ENCODE measurements around the gene CAPN11.

The CAPN11 gene

DNA sequence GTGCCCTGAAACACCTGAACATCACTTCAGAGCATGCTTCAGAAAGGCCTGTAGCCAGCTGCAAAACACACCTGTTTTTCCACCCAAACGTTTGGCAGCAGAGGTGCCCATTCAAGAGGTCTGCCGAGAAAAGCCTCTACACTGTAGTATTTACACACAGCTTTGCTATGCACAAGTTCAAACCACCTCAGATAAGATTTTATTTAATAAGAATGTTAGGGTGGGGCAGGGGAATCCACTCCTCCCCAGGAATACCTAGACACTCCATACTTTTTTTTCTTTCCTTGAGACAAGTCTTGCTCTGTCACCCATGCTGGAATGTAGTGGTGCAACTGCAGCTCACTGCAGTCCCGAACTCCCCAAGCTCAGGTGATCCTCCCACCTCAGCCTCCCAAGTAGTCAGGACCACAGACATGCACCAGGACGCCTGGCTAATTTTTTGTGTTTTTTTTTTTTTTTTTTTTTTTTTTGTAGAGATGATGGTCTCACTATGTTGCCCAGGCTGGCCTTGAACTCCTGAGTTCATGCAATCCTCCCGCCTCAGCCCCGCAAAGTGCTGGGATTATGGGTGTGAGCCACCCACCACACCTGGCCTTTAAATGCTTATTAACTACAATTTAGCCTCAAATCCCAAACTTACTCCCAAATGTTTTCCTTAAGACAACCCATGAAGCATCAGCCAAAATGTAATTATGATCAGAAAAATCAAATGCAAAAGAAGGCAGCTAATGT is 41.1 kb upstream of the CAPN11 start:
- no peak overlapping the region for H4K8ac ChIP-seq (ENCODE audit: low read depth, low read length)
- DNase-seq, result peak; percentile 86 to 90
- H3K27ac ChIP-seq (ENCODE audit: low read depth, low read length), result no peak overlapping the region
- no peak overlapping the region for H3K4me3 ChIP-seq (ENCODE audit: low read depth, low read length)
- H2AK5ac ChIP-seq (ENCODE audit: low read length), result no peak overlapping the region
- H4K12ac ChIP-seq (ENCODE audit: low read depth, low read length), result no peak overlapping the region
- peaks cover 18 to 19% of the 10 kb centered on the region in 2 experiments for H3K4me1 ChIP-seq (ENCODE audit: control insufficient read depth in 1 of 2, insufficient read depth in 2 of 2, low read length in 2 of 2)
- H2BK5ac ChIP-seq (ENCODE audit: low read depth, low read length, poor library complexity), result no peak overlapping the region
- H4K91ac ChIP-seq (ENCODE audit: low read depth, low read length), result no peak overlapping the region
- no peaks in the 10 kb centered on the region for H3K27me3 ChIP-seq (ENCODE audit: insufficient read depth, low read length)
- WGBS (ENCODE audit: extremely low coverage, insufficient coverage, insufficient read length), result no CpG with 5 or more reads among the region's 6 CpGs
- no peak overlapping the region for H3K4me2 ChIP-seq (ENCODE audit: low read length)
- peaks cover 8 to 14% of the 10 kb centered on the region in 2 experiments for H3K36me3 ChIP-seq (ENCODE audit: control insufficient read depth in 1 of 2, insufficient read depth in 2 of 2, low read length in 2 of 2)
- H3K79me2 ChIP-seq (ENCODE audit: control insufficient read depth, insufficient read depth, low read length, poor library complexity), result peaks cover 11% of the 10 kb centered on the region
- H3K79me1 ChIP-seq (ENCODE audit: low read length), result no peaks in the 10 kb centered on the region
- H2BK120ac ChIP-seq (ENCODE audit: insufficient read depth, low read length, poor library complexity), result peak overlapping the region; percentile 20
- H2BK12ac ChIP-seq (ENCODE audit: low read length), result no peak overlapping the region
- H3K14ac ChIP-seq (ENCODE audit: low read length), result no peak overlapping the region
- H3K23ac ChIP-seq (ENCODE audit: low read length), result no peak overlapping the region
- peak overlapping the region; percentile 48 for H3K4ac ChIP-seq (ENCODE audit: low read depth, low read length)
- H2AFZ ChIP-seq (ENCODE audit: insufficient read depth, low read length, poor library complexity), result no peak overlapping the region
- no peaks in the 10 kb centered on the region for H3K9me3 ChIP-seq (ENCODE audit: insufficient read depth, low read depth, low read length)
- no peak overlapping the region for H3K9ac ChIP-seq (ENCODE audit: low read length)
- no peak overlapping the region for H3K18ac ChIP-seq (ENCODE audit: low read length)

DNA sequence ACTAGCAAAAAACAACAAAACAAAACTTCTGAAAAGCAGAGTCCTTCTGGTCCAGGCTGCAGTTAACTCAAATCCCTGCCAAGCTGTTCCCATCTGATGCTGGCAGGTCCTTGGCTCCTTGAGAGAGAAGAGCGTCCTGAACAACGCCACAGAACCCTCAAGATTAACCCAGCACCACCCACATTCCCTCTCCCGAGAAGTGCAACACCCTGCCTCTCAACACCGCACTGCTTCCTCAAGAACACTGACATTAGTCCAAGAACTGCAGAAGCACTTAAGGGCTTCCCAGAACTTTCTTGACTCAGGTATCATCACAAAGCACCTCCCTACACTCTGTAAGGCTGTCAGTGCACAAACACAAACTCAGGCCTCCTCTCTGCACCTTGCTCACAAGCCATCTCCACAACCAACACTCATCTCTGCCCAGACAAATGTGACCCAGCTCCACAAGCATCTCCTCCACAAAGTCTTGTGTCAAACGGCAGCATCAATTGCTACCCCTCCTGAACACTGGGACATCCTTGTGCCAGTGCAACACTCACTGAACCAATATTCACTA is 38.8 kb upstream of the CAPN11 start:
- Histone ChIP-seq H2AFZ (ENCODE audit: insufficient read depth, low read length, poor library complexity) (no peak overlapping the region), H3K4ac (ENCODE audit: low read depth, low read length) (peak overlapping the region; percentile 72), H2BK5ac (ENCODE audit: low read depth, low read length, poor library complexity) (no peak overlapping the region), H3K14ac (ENCODE audit: low read length) (no peak overlapping the region), H4K12ac (ENCODE audit: low read depth, low read length) (no peak overlapping the region), H4K8ac (ENCODE audit: low read depth, low read length) (no peak overlapping the region), H3K36me3 (ENCODE audit: control insufficient read depth in 1 of 2, insufficient read depth in 2 of 2, low read length in 2 of 2) (no peaks in the 10 kb centered on the region), H3K27me3 (ENCODE audit: insufficient read depth, low read length) (no peaks in the 10 kb centered on the region), H3K9ac (ENCODE audit: low read length) (no peak overlapping the region), H3K18ac (ENCODE audit: low read length) (no peak overlapping the region), H3K79me2 (ENCODE audit: control insufficient read depth, insufficient read depth, low read length, poor library complexity) (peaks cover 12% of the 10 kb centered on the region), H3K4me3 (ENCODE audit: low read depth, low read length) (no peak overlapping the region), H3K23ac (ENCODE audit: low read length) (no peak overlapping the region), H3K4me1 (ENCODE audit: control insufficient read depth in 1 of 2, insufficient read depth in 2 of 2, low read length in 2 of 2) (peaks cover 18 to 19% of the 10 kb centered on the region in 2 experiments), H3K27ac (ENCODE audit: low read depth, low read length) (no peak overlapping the region), H3K79me1 (ENCODE audit: low read length) (no peaks in the 10 kb centered on the region), H3K9me3 (ENCODE audit: insufficient read depth, low read depth, low read length) (no peaks in the 10 kb centered on the region), H4K91ac (ENCODE audit: low read depth, low read length) (no peak overlapping the region), H3K4me2 (ENCODE audit: low read length) (no peak overlapping the region), H2BK12ac (ENCODE audit: low read length) (no peak overlapping the region), H2BK120ac (ENCODE audit: insufficient read depth, low read length, poor library complexity) (no peak overlapping the region), H2AK5ac (ENCODE audit: low read length) (no peak overlapping the region)
- no peak for DNase-seq
- WGBS (ENCODE audit: extremely low coverage, insufficient coverage, insufficient read length), result no CpG with 5 or more reads among the region's 5 CpGs

DNA sequence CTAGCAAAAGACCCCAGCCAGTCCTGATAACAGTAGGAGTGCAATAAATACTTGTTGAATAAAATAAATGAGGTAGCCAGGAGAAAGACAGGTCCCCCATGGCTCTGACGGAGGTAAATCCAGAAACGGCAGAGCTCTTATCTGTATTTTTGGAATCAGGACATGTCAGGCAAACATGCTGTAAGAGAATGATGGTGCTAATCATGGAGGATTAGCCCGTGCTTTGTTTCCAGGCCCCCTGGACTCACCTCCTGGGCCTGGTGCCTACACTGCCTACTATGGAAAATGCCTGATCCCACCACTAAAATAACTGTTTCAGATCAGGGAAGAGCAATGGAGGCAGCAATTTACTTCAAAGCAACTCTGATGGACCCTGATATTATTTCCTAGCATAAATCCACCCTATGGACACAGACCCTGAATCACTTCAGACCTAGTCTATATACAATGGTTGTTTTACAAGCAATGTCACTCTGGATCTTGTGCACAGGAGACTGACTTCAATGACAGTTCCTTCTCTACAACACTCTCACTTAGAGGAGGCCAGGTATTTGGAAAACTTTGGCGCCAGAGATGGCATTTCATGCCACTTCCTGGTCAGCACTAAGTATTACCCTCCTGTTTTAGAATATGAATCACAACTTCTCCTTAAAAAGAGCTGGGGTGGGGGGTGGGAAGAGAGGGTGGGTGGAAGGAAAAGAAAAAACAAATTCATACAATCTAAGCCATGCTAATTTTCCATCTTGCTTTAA is 37.8 kb upstream of the CAPN11 start:
- Histone ChIP-seq H3K9ac (ENCODE audit: low read length) (no peak overlapping the region), H4K91ac (ENCODE audit: low read depth, low read length) (no peak overlapping the region), H2AK5ac (ENCODE audit: low read length) (no peak overlapping the region), H3K4me2 (ENCODE audit: low read length) (no peak overlapping the region), H3K14ac (ENCODE audit: low read length) (no peak overlapping the region), H3K4ac (ENCODE audit: low read depth, low read length) (peak overlapping the region; percentile 47), H2BK120ac (ENCODE audit: insufficient read depth, low read length, poor library complexity) (no peak overlapping the region), H3K27me3 (ENCODE audit: insufficient read depth, low read length) (no peaks in the 10 kb centered on the region), H3K23ac (ENCODE audit: low read length) (no peak overlapping the region), H3K18ac (ENCODE audit: low read length) (no peak overlapping the region), H2AFZ (ENCODE audit: insufficient read depth, low read length, poor library complexity) (no peak overlapping the region), H3K79me1 (ENCODE audit: low read length) (no peaks in the 10 kb centered on the region), H2BK5ac (ENCODE audit: low read depth, low read length, poor library complexity) (no peak overlapping the region), H3K27ac (ENCODE audit: low read depth, low read length) (no peak overlapping the region), H3K4me1 (ENCODE audit: control insufficient read depth in 1 of 2, insufficient read depth in 2 of 2, low read length in 2 of 2) (peaks cover 11 to 14% of the 10 kb centered on the region in 2 experiments), H3K79me2 (ENCODE audit: control insufficient read depth, insufficient read depth, low read length, poor library complexity) (peaks cover 12% of the 10 kb centered on the region), H4K12ac (ENCODE audit: low read depth, low read length) (no peak overlapping the region), H2BK12ac (ENCODE audit: low read length) (no peak overlapping the region), H3K4me3 (ENCODE audit: low read depth, low read length) (no peak overlapping the region), H4K8ac (ENCODE audit: low read depth, low read length) (no peak overlapping the region), H3K9me3 (ENCODE audit: insufficient read depth, low read depth, low read length) (no peaks in the 10 kb centered on the region), H3K36me3 (ENCODE audit: control insufficient read depth in 1 of 2, insufficient read depth in 2 of 2, low read length in 2 of 2) (no peaks in the 10 kb centered on the region)
- no CpG with 5 or more reads among the region's 4 CpGs for WGBS (ENCODE audit: extremely low coverage, insufficient coverage, insufficient read length)
- DNase-seq, result no peak

DNA sequence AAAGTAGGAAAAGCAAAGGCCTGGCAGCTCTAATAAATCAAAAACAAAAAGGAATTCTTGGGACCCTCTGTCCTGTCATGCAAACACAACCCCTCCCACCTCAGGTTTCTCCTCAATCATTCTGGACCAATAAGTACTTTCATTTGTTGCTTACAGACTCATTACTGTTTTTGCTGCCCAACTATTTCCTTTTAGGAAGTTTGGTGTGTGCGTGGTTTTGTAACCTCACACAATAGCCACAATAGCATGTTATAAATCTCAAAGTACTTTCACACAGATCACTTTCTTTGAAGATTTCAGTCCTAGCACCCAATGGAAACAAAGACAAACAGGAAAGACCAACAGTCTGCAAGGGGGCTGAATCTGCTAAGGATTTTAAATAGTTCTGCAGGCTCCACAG is 35.8 kb upstream of the CAPN11 start:
- H2AFZ ChIP-seq (ENCODE audit: insufficient read depth, low read length, poor library complexity), result no peak overlapping the region
- no peak overlapping the region for H3K27ac ChIP-seq (ENCODE audit: low read depth, low read length)
- no peak overlapping the region for H4K12ac ChIP-seq (ENCODE audit: low read depth, low read length)
- no peaks in the 10 kb centered on the region for H3K27me3 ChIP-seq (ENCODE audit: insufficient read depth, low read length)
- H3K23ac ChIP-seq (ENCODE audit: low read length), result no peak overlapping the region
- H2AK5ac ChIP-seq (ENCODE audit: low read length), result no peak overlapping the region
- no peak overlapping the region for H3K14ac ChIP-seq (ENCODE audit: low read length)
- no peak for DNase-seq
- no peaks in the 10 kb centered on the region for H3K36me3 ChIP-seq (ENCODE audit: control insufficient read depth in 1 of 2, insufficient read depth in 2 of 2, low read length in 2 of 2)
- H3K18ac ChIP-seq (ENCODE audit: low read length), result no peak overlapping the region
- H3K9me3 ChIP-seq (ENCODE audit: insufficient read depth, low read depth, low read length), result no peaks in the 10 kb centered on the region
- H3K4me3 ChIP-seq (ENCODE audit: low read depth, low read length), result no peak overlapping the region
- no peak overlapping the region for H3K4me2 ChIP-seq (ENCODE audit: low read length)
- peak overlapping the region; percentile 72 for H3K4ac ChIP-seq (ENCODE audit: low read depth, low read length)
- no peak overlapping the region for H4K91ac ChIP-seq (ENCODE audit: low read depth, low read length)
- H2BK12ac ChIP-seq (ENCODE audit: low read length), result no peak overlapping the region
- H3K9ac ChIP-seq (ENCODE audit: low read length), result no peak overlapping the region
- H3K79me1 ChIP-seq (ENCODE audit: low read length), result peaks cover 10% of the 10 kb centered on the region
- H3K79me2 ChIP-seq (ENCODE audit: control insufficient read depth, insufficient read depth, low read length, poor library complexity), result peaks cover 21% of the 10 kb centered on the region
- no peak overlapping the region for H4K8ac ChIP-seq (ENCODE audit: low read depth, low read length)
- no peak overlapping the region for H2BK5ac ChIP-seq (ENCODE audit: low read depth, low read length, poor library complexity)
- no peak overlapping the region for H2BK120ac ChIP-seq (ENCODE audit: insufficient read depth, low read length, poor library complexity)
- peaks cover 0 to 6% of the 10 kb centered on the region in 2 experiments for H3K4me1 ChIP-seq (ENCODE audit: control insufficient read depth in 1 of 2, insufficient read depth in 2 of 2, low read length in 2 of 2)
- no CpG with 5 or more reads among the region's 1 CpG for whole genome bisulfite sequencing (ENCODE audit: extremely low coverage, insufficient coverage, insufficient read length)
